ENCODE measurements around the gene ARMH3. TPM values are rescaled to one million over a fixed set of nuclear protein-coding genes. Genes with fewer than 3 reads are reported as not detected.

Gene ARMH3
- total RNA-seq, 2 experiments from 2014 or later, result 22.8 to 23.9 TPM

DNA sequence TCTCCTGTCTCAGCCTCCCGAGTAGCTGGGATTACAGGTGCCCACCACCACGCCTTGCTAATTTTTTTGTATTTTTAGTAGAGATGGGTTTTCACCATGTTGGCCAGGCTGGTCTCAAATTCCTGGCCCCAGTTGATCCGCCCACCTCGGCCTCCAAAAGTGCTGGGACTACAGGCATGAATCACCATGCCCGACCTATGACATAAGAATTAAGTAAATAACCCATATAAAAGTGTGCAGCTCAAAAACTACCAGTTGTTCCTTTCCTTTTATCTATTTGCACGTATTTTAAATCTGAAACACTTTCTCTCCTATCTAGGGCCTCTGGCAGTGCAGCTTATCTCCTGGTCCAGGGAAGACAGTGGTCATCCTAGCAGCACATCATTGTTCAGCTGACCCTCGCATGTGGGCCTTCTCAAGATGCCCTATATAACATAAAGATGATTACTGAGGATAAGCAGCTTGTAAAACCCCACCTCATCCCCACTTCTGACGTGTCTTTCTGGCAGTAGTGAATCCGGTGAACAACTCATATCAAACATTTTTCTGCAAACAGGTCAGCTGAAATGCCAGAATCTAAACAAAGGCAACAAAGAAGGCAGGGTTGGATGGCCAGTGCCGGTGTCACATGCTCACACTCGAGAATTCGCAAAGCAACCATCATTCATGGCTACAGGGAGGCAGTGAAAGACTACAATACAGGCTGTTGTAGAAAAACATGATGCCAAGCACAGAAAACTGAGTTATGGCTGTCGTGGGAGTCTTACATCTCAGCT is 176.3 kb downstream of the ARMH3 start:
- CTCF ChIA-PET, result interaction anchor here (1.4 to 2.1 kb wide), 3 partner anchors 10 to 39 kb away, joined by 4 to 9 read pairs (median 6); no protein-coding TSS in a partner anchor
- no peaks in the 10 kb centered on the region for H3K36me3 Mint-ChIP-seq (ENCODE audit: low read depth)
- H3K4me1 Mint-ChIP-seq, result peaks cover 15% of the 10 kb centered on the region
- no peak for DNase-seq
- no peak overlapping the region for H3K4me3 Mint-ChIP-seq
- POLR2A ChIA-PET, result no interaction called here
- H3K27ac Mint-ChIP-seq, result no peak overlapping the region
- H3K27me3 Mint-ChIP-seq, result no peaks in the 10 kb centered on the region
- no peaks in the 10 kb centered on the region for H3K9me3 Mint-ChIP-seq

GRCh38 chr10:101878869-101879268 is 177.1 kb downstream of the ARMH3 start:
- DNase-seq, result no peak
- CTCF ChIA-PET, result interaction anchor here (0.8 to 1.4 kb wide), 2 partner anchors 9 to 39 kb away, joined by 3 to 4 read pairs; no protein-coding TSS in a partner anchor
- Mint-ChIP-seq H3K9me3 (no peaks in the 10 kb centered on the region), H3K36me3 (ENCODE audit: low read depth) (no peaks in the 10 kb centered on the region), H3K27me3 (no peaks in the 10 kb centered on the region), H3K27ac (no peak overlapping the region), H3K4me3 (no peak overlapping the region), H3K4me1 (peaks cover 15% of the 10 kb centered on the region)
- POLR2A ChIA-PET, result interaction anchor here (0.6 kb wide), 1 partner anchor 148 kb away, joined by 3 read pairs; no protein-coding TSS in a partner anchor

DNA sequence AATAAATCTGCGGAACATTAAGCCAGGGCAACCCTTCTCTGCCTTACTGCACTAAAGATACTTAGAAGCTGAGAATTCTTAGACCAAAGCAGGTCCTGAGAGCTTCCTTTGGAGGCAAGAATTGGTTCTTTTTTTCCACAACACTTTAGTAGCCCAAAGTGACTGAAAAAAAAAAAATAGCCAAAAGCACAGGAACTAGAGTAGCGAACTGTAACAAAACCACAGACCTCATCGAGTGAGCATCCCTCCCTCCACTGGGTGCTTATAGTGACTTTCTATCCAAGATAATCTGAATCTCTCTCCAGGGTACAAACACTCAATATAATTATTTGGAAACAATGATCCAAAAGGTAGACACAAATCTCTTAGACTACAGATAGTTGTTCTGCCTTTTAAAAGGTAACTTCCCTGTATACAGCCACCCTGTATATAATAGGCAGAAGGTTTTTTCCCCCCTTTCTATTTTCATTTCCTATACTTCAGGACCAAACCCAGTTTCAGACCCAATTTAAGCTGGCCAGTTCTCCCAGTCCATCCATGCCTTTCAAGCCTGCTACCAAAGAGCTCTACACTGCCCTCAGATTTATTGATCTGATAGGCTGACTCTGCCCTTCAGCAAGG is 180.8 kb downstream of the ARMH3 start:
- no peaks in the 10 kb centered on the region for H3K9me3 Mint-ChIP-seq
- no peak overlapping the region for H3K4me3 Mint-ChIP-seq
- H3K27ac Mint-ChIP-seq, result no peak overlapping the region
- ChIA-PET POLR2A (no interaction called here), CTCF (interaction anchor here (1.0 to 1.6 kb wide), 2 partner anchors 15 to 35 kb away, joined by 3 to 7 read pairs; no protein-coding TSS in a partner anchor)
- H3K4me1 Mint-ChIP-seq, result peaks cover 15% of the 10 kb centered on the region
- DNase-seq, result no peak
- H3K27me3 Mint-ChIP-seq, result no peaks in the 10 kb centered on the region
- peaks cover 4% of the 10 kb centered on the region for H3K36me3 Mint-ChIP-seq (ENCODE audit: low read depth)

- no peak overlapping the region for H3K27ac Mint-ChIP-seq
These were observed 181.7 kb downstream of the ARMH3 start for GRCh38 chr10:101874252-101874651.

GRCh38 chr10:101867931-101868330 is 188.0 kb downstream of the ARMH3 start:
- no peak overlapping the region for H3K4me3 Mint-ChIP-seq
- H3K9me3 Mint-ChIP-seq, result no peaks in the 10 kb centered on the region
- POLR2A ChIA-PET, result interaction anchor here (0.7 kb wide), 1 partner anchor 9 kb away, joined by 3 read pairs; no protein-coding TSS in a partner anchor
- H3K27me3 Mint-ChIP-seq, result no peaks in the 10 kb centered on the region
- peaks cover 2% of the 10 kb centered on the region for H3K4me1 Mint-ChIP-seq
- no peak overlapping the region for H3K27ac Mint-ChIP-seq
- H3K36me3 Mint-ChIP-seq (ENCODE audit: low read depth), result peaks cover 15% of the 10 kb centered on the region
- CTCF ChIA-PET, result interaction anchor here (1.1 to 2.3 kb wide), 2 partner anchors 27 to 142 kb away, joined by 4 to 12 read pairs; no protein-coding TSS in a partner anchor
- DNase-seq, result no peak

More at GRCh38 chr10:101874252-101874651, 181.7 kb downstream of the ARMH3 start:
- CTCF ChIA-PET, result interaction anchor here (1.6 kb wide), 1 partner anchor 34 kb away, joined by 7 read pairs; no protein-coding TSS in a partner anchor
- POLR2A ChIA-PET, result no interaction called here
- Mint-ChIP-seq H3K27me3 (no peaks in the 10 kb centered on the region), H3K9me3 (no peaks in the 10 kb centered on the region), H3K4me1 (peaks cover 15% of the 10 kb centered on the region), H3K36me3 (ENCODE audit: low read depth) (peaks cover 4% of the 10 kb centered on the region), H3K4me3 (no peak overlapping the region)
- no peak for DNase-seq

GRCh38 chr10:101859530-101859929 is 196.4 kb downstream of the ARMH3 start:
- Mint-ChIP-seq H3K4me1 (peaks cover 28% of the 10 kb centered on the region), H3K9me3 (peaks cover 9% of the 10 kb centered on the region), H3K27me3 (no peaks in the 10 kb centered on the region), H3K27ac (peak overlapping the region; percentile 42), H3K4me3 (no peak overlapping the region), H3K36me3 (ENCODE audit: low read depth) (peaks cover 36% of the 10 kb centered on the region)
- no peak for DNase-seq
- CTCF ChIA-PET, result interaction anchor here (2.1 to 6.7 kb wide), 3 partner anchors 19 to 29 kb away, joined by 14 to 60 read pairs (median 14); no protein-coding TSS in a partner anchor
- POLR2A ChIA-PET, result interaction anchor here (0.9 to 3.3 kb wide), 3 partner anchors 8 to 196 kb away, joined by 3 to 20 read pairs (median 3); partner anchors contain the start of gene ARMH3

DNA sequence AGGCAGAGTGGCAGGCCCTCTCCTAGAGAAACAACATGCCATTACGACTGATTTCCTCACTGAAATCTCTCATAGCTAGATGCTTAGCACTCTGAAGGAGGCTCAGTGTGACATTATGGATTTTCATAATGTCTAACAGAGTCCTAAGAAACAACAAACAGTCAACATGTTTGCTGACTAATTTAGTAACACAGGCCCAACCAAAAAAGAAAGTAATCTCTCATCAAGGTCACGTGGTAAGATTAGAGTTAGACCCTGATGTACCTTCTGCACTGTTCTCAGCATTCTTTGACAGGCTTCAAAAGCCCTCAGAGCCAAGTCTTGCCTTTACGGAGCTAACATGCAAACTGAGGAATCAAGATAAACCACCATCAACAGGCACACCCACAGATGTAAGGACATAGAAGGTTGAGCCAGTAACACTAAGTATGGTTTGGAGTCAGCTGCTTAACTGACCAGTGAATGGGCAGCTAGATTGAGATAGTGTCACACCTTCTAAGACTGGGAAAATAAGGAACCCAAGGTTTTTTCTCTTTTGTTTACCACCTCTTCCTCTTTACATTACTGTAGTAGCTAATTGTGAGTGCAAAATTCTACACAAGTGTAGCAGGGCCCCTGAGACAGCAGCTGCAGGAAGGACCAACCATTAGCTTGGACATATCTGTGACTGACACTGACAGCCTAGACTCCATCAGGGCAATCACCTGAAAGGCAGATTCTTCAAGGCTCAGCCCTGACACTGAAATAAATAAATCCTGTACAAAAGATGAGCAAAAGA is 197.1 kb downstream of the ARMH3 start:
- CTCF ChIA-PET, result interaction anchor here (0.6 to 6.7 kb wide), 7 partner anchors 12 to 214 kb away, joined by 3 to 60 read pairs (median 7); partner anchors contain the start of gene KCNIP2
- Mint-ChIP-seq H3K4me3 (no peak overlapping the region), H3K36me3 (ENCODE audit: low read depth) (peaks cover 30% of the 10 kb centered on the region), H3K27me3 (no peaks in the 10 kb centered on the region), H3K27ac (peak overlapping the region; percentile 48), H3K4me1 (peaks cover 26% of the 10 kb centered on the region), H3K9me3 (peaks cover 9% of the 10 kb centered on the region)
- DNase-seq, result no peak
- POLR2A ChIA-PET, result interaction anchor here (0.6 to 3.3 kb wide), 7 partner anchors 9 to 254 kb away, joined by 3 to 20 read pairs (median 3); partner anchors contain the start of genes ARMH3 and OGA

DNA sequence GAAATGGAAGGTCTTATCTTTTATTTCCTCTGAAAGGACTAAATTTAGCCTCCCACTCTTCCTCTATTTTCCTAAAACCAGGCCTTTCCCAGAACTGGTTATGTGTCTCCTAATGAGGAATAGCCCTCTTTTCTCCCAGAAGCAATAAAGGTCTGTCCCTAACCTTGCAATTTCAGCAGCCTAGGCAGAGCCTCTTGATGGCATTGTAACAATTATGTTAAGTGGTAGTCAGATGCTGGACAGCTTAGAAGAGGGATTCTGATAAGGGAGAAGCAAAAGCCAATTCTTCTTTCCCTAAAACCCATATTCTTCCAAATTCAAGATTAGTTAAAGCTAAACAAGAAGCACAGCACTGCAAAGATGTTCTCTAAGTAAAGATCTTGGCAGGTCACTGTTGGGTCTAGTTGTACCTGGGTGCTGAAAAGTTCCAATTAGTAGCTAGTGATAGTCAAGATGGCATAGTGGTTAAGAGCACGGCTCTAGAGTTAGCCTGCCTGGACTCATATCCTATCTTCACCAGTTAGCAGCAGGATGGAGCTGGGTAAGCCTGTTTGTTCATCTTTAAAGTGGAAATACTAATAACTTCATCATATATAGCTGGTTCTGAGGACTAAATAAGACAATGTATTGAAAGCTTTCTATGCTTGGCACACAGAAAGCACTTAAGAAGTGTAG is 198.0 kb downstream of the ARMH3 start:
- Mint-ChIP-seq H3K9me3 (peaks cover 9% of the 10 kb centered on the region), H3K4me1 (peaks cover 26% of the 10 kb centered on the region), H3K36me3 (ENCODE audit: low read depth) (peaks cover 29% of the 10 kb centered on the region), H3K27me3 (no peaks in the 10 kb centered on the region), H3K27ac (no peak overlapping the region), H3K4me3 (no peak overlapping the region)
- ChIA-PET POLR2A (interaction anchor here (0.6 to 3.3 kb wide), 4 partner anchors 17 to 255 kb away, joined by 3 to 20 read pairs (median 5); partner anchors contain the start of gene OGA), CTCF (interaction anchor here (1.0 to 6.7 kb wide), 6 partner anchors 11 to 215 kb away, joined by 3 to 60 read pairs (median 10); partner anchors contain the start of gene KCNIP2)
- DNase-seq, result no peak

DNA sequence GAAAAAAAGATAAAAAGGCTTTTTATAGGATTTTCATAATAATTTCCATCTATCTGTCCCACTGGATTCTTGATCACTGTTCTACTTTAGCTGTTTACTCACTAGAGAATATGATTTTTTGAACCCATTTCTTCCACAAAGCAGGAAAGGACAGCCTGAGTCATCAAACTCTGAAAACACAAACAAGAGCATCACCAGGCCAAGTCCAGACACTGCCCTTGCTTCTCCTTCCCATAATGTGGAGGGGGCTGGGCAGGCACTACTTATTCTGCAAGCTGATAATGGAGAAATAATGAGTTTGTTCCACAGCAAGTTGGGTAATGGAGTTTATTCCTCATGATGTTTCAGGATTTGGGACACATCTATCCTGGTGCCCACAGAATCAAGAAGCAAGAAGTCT is 199.3 kb downstream of the ARMH3 start:
- no peak overlapping the region for H3K4me3 Mint-ChIP-seq
- no peak for DNase-seq
- peaks cover 22% of the 10 kb centered on the region for H3K36me3 Mint-ChIP-seq (ENCODE audit: low read depth)
- H3K27ac Mint-ChIP-seq, result no peak overlapping the region
- POLR2A ChIA-PET, result interaction anchor here (0.6 kb wide), 1 partner anchor 15 kb away, joined by 3 read pairs; no protein-coding TSS in a partner anchor
- CTCF ChIA-PET, result interaction anchor here (1.0 to 6.7 kb wide), 3 partner anchors 16 to 217 kb away, joined by 3 to 60 read pairs (median 6); no protein-coding TSS in a partner anchor
- peaks cover 9% of the 10 kb centered on the region for H3K9me3 Mint-ChIP-seq
- peaks cover 26% of the 10 kb centered on the region for H3K4me1 Mint-ChIP-seq
- H3K27me3 Mint-ChIP-seq, result no peaks in the 10 kb centered on the region

GRCh38 chr10:101851411-101852116 is 204.4 kb downstream of the ARMH3 start:
- ChIA-PET CTCF (interaction anchor here (1.2 to 3.1 kb wide), 3 partner anchors 12 to 221 kb away, joined by 4 to 12 read pairs (median 5); no protein-coding TSS in a partner anchor), POLR2A (interaction anchor here (1.2 kb wide), 1 partner anchor 11 kb away, joined by 3 read pairs; no protein-coding TSS in a partner anchor)
- Mint-ChIP-seq H3K4me1 (no peaks in the 10 kb centered on the region), H3K27me3 (no peaks in the 10 kb centered on the region), H3K36me3 (ENCODE audit: low read depth) (no peaks in the 10 kb centered on the region), H3K4me3 (no peak overlapping the region), H3K9me3 (no peaks in the 10 kb centered on the region), H3K27ac (no peak overlapping the region)
- DNase-seq, result no peak

DNA sequence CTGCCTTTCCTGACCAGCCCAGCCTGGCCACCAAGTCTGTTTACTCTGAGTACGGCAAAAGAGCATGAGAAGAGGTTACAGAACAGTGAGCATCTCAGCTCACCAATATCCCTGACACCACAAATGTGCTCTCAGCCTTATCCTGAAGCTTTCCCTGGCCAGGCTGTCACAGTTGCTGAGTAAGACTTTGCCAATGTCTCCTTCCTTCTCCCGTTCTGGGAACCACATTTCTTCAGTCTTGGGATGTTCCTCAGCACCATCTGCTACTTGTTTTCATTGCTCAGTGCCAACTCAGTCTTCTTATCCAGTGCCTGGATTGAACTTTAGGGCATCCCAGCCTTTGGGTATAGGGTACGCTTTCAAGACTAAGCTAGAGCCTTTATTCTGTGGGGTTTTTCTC is 205.2 kb downstream of the ARMH3 start:
- POLR2A ChIA-PET, result no interaction called here
- Mint-ChIP-seq H3K9me3 (no peaks in the 10 kb centered on the region), H3K4me3 (no peak overlapping the region), H3K4me1 (no peaks in the 10 kb centered on the region), H3K36me3 (ENCODE audit: low read depth) (no peaks in the 10 kb centered on the region), H3K27me3 (no peaks in the 10 kb centered on the region), H3K27ac (no peak overlapping the region)
- CTCF ChIA-PET, result interaction anchor here (2.4 to 3.1 kb wide), 2 partner anchors 10 to 222 kb away, joined by 5 to 22 read pairs; no protein-coding TSS in a partner anchor
- no peak for DNase-seq

All from activated CD4-positive, alpha-beta memory T cell treated with anti-CD3 and anti-CD28 coated beads, Interleukin-2, amount 10 ng/mL, durations not matched to agents 7 days and 5 days (primary cell).